Measurements from ENCODE around the gene SMYD3. TPM values are rescaled to one million over a fixed set of nuclear protein-coding genes. Genes with fewer than 3 reads are reported as not detected.

SMYD3 gene
- total and polyA plus RNA-seq, 2 of the 4 experiments (the other 2 are of a cell fraction): 26.5 to 37.6 TPM

GRCh38 chr1:245864872-245865271 lies 642.2 kb downstream of the SMYD3 start:
- DNase-seq (no peak), ATAC-seq (ENCODE audit: low read depth) (no peak)
- Histone ChIP-seq H3K4me2 (ENCODE audit: low read depth, low read length) (no peak overlapping the region), H3K9ac (ENCODE audit: low read depth, low read length) (no peak overlapping the region), H3K18ac (ENCODE audit: low read depth, low read length) (no peak overlapping the region), H3K9me3 (ENCODE audit: control insufficient read depth, insufficient read depth, low read length) (no peaks in the 10 kb centered on the region), H3K23ac (ENCODE audit: low read depth, low read length) (no peak overlapping the region), H2AFZ (replicated peaks; ENCODE audit: low read length, poor library complexity) (no peak overlapping the region), H3K36me3 (ENCODE audit: control insufficient read depth, insufficient read depth, low read length) (no peaks in the 10 kb centered on the region), H3K27me3 (ENCODE audit: control insufficient read depth, insufficient read depth, low read length) (no peaks in the 10 kb centered on the region), H2AK9ac (replicated peaks; ENCODE audit: low read depth, low read length, poor library complexity) (no peak overlapping the region), H3K4me1 (ENCODE audit: control insufficient read depth, insufficient read depth, low read length) (peaks cover 17% of the 10 kb centered on the region), H2BK120ac (ENCODE audit: low read depth, low read length) (no peak overlapping the region), H4K5ac (ENCODE audit: low read depth, low read length) (no peak overlapping the region), H2AK5ac (ENCODE audit: low read depth, low read length) (no peak overlapping the region), H4K91ac (ENCODE audit: insufficient read depth, low read depth, low read length) (no peak overlapping the region), H3K4ac (ENCODE audit: low read depth, low read length) (no peak overlapping the region), H4K8ac (ENCODE audit: low read depth in 2 of 2, low read length in 2 of 2) (no peak overlapping the region), H2BK5ac (ENCODE audit: low read depth, low read length, poor library complexity, severe bottlenecking) (no peak overlapping the region), H2BK20ac (ENCODE audit: low read depth, low read length) (no peak overlapping the region), H3K79me1 (ENCODE audit: low read depth in 1 of 2, low read length in 2 of 2) (peaks cover 0 to 5% of the 10 kb centered on the region in 2 experiments; a peak in 1 of 4 replicates), H3K27ac (ENCODE audit: insufficient read depth, low read length) (no peak overlapping the region), H2BK15ac (ENCODE audit: low read depth, low read length) (no peak overlapping the region; the same call in 1 of the 3 replicates), H3K9me1 (ENCODE audit: insufficient read depth, low read length) (peaks cover 6% of the 10 kb centered on the region), H4K20me1 (ENCODE audit: insufficient read depth, low read length) (no peaks in the 10 kb centered on the region), H3K14ac (replicated peaks; ENCODE audit: low read depth, low read length) (no peak overlapping the region), H3K56ac (ENCODE audit: extremely low read depth, insufficient read depth, low read length) (no peak overlapping the region), H3K4me3 (ENCODE audit: insufficient read depth, low read depth, low read length) (no peak overlapping the region)
- dilution Hi-C loops (cut with HindIII; ENCODE audit: low sequenced_read_pairs, unreplicated experiment): no loop called here
- in situ Hi-C loops (cut with MboI; ENCODE audit: low sequenced_read_pairs): no loop called here
- intact Hi-C loops (cut with micrococcal nuclease): no loop called here
- ChIA-PET CTCF (interaction anchor here (0.8 kb wide), 1 partner anchor 24 kb away, joined by 3 read pairs; no protein-coding TSS in a partner anchor), POLR2A (ENCODE audit: unreplicated experiment) (no interaction called here)
- BruUV-seq (replicated peaks): no TSS peak
- WGBS, 2 experiments (ENCODE audit: extremely low coverage in 2 of 2, insufficient read length in 1 of 2): 100% methylated on average over 2 of the region's 3 CpGs; no CpG with 5 or more reads in 1 of the 2 experiments
- no peak for TF ChIP-seq BHLHE40 (IDR thresholded peaks at IDR 0.05; ENCODE audit: low read depth, low read length)
- TF ChIP-seq MAFK (IDR thresholded peaks at IDR 0.05; ENCODE audit: low read depth, low read length): peak; percentile 82
- no peak for TF ChIP-seq RCOR1 (IDR thresholded peaks at IDR 0.05; ENCODE audit: insufficient replicate concordance, low read length)
- TF ChIP-seq CHD1 (IDR thresholded peaks at IDR 0.05; ENCODE audit: low read depth, low read length): no peak
